Spleen (tissue), 7 donors: ENCODE data around the gene RAB32.

Experiments
- CTCF ChIP-seq, 11 experiments: fragments of 200-600 bp in 7 of 11; fragments of 450-650 bp in 4 of 11; sonication (generic) in 4 of 11; IDR thresholded peaks in 8 of 11; conservative IDR thresholded peaks in 3 of 11; 1 replicate in 7 of 11; 2 replicates in 4 of 11; pipeline versions ENCODE4 v1.4.0 to v1.8.0; 2016 to 2021; ENCODE audit warnings: antibody characterized with exemption in 11 of 11, inconsistent platforms in 4 of 11, mild to moderate bottlenecking in 1 of 11
- POLR2A ChIP-seq, 3 donors: fragments of 450-650 bp; IDR thresholded peaks; one replicate each; pipeline ENCODE4 v1.5.1; 2017; ENCODE audit warnings: antibody characterized with exemption in 3 of 3, mild to moderate bottlenecking in 1 of 3
- donor health status: DM: no; HTN: no; CAD: no; lungs with moderate emphysema.
- donor health status: DM: no; HTN: no; CAD: no.
- donor health status: DM: no; HTN: no; CAD: no.

- TF ChIP-seq CTCF (IDR thresholded peaks at IDR 0.05 in 8 of 11, conservative IDR thresholded peaks at IDR 0.05 in 3 of 11), result no peak
- no peak for TF ChIP-seq POLR2A (IDR thresholded peaks at IDR 0.05)
Measured at GRCh38 chr6:146594495-146594894, 50.9 kb downstream of the RAB32 start.
